ENCODE measurements around the gene PLCG2.

PLCG2 gene

GRCh38 chr16:81823111-81823510 is 44.0 kb downstream of the PLCG2 start:
- TF ChIP-seq CTCF (conservative IDR thresholded peaks at IDR 0.05; ENCODE audit: low read depth) = no peak
- CTCF ChIA-PET = no interaction called here
- POLR2A ChIA-PET (ENCODE audit: low non-redundant PET) = no interaction called here
- no peak for DNase-seq (ENCODE audit: low spot score)
- no peak overlapping the region for H3K27ac ChIP-seq

- no peak for TF ChIP-seq CTCF (conservative IDR thresholded peaks at IDR 0.05; ENCODE audit: low read depth)
- ChIA-PET CTCF (no interaction called here), POLR2A (ENCODE audit: low non-redundant PET) (no interaction called here)
- no peak for DNase-seq (ENCODE audit: low spot score)
- no peak overlapping the region for H3K27ac ChIP-seq
Observed at GRCh38 chr16:81823734-81824133, 44.6 kb downstream of the PLCG2 start.

- no peak overlapping the region for H3K27ac ChIP-seq
- POLR2A ChIA-PET (ENCODE audit: low non-redundant PET) = no interaction called here
Observed at GRCh38 chr16:81826523-81826922, 47.4 kb downstream of the PLCG2 start.

GRCh38 chr16:81830845-81831540 is 51.9 kb downstream of the PLCG2 start:
- no peak for TF ChIP-seq CTCF (conservative IDR thresholded peaks at IDR 0.05; ENCODE audit: low read depth)
- ChIA-PET POLR2A (ENCODE audit: low non-redundant PET) (no interaction called here), CTCF (no interaction called here)
- no peak for DNase-seq (ENCODE audit: low spot score)
- H3K27ac ChIP-seq = no peak overlapping the region

More at GRCh38 chr16:81826523-81826922, 47.4 kb downstream of the PLCG2 start:
- no peak for DNase-seq (ENCODE audit: low spot score)
- TF ChIP-seq CTCF (conservative IDR thresholded peaks at IDR 0.05; ENCODE audit: low read depth) = no peak
- CTCF ChIA-PET = no interaction called here

- ChIA-PET CTCF (no interaction called here), POLR2A (ENCODE audit: low non-redundant PET) (no interaction called here)
- TF ChIP-seq CTCF (conservative IDR thresholded peaks at IDR 0.05; ENCODE audit: low read depth) = no peak
- no peak for DNase-seq (ENCODE audit: low spot score)
- no peak overlapping the region for H3K27ac ChIP-seq
Observed at GRCh38 chr16:81831722-81832126, 52.6 kb downstream of the PLCG2 start.

GRCh38 chr16:81832801-81833547 is 53.9 kb downstream of the PLCG2 start:
- ChIA-PET CTCF (no interaction called here), POLR2A (ENCODE audit: low non-redundant PET) (no interaction called here)
- TF ChIP-seq CTCF (conservative IDR thresholded peaks at IDR 0.05; ENCODE audit: low read depth) = no peak
- no peak for DNase-seq (ENCODE audit: low spot score)
- no peak overlapping the region for H3K27ac ChIP-seq
